T-helper 2 cell treated with Interferon-gamma antibody and Interleukin-4, amounts not matched to agents 5 μg/mL and 100 μg/mL, for 36 hours (primary cell): ENCODE measurements around the gene FTO.

Experiments
- DNase-seq: peaks from one replicate; pipeline ENCODE4 v3.0.0; 2021; ENCODE audit warnings: low spot score
- H3K27ac Mint-ChIP-seq: one replicate; pipeline ENCODE4 v1.8.0; 2021; ENCODE audit warnings: mild to moderate bottlenecking, mixed read lengths
- H3K27me3 Mint-ChIP-seq: one replicate; pipeline ENCODE4 v1.8.0; 2021; ENCODE audit warnings: low read depth, mixed read lengths
- H3K36me3 Mint-ChIP-seq: one replicate; pipeline ENCODE4 v1.8.0; 2021; ENCODE audit warnings: low read depth, mixed read lengths
- H3K4me1 Mint-ChIP-seq: one replicate; pipeline ENCODE4 v1.8.0; 2021; ENCODE audit warnings: low read depth, mixed read lengths
- H3K4me3 Mint-ChIP-seq: one replicate; pipeline ENCODE4 v1.8.0; 2022; ENCODE audit warnings: mild to moderate bottlenecking, moderate library complexity, mixed read lengths
- H3K9me3 Mint-ChIP-seq: one replicate; pipeline ENCODE4 v1.8.0; 2021; ENCODE audit warnings: mixed read lengths

The FTO gene

DNA sequence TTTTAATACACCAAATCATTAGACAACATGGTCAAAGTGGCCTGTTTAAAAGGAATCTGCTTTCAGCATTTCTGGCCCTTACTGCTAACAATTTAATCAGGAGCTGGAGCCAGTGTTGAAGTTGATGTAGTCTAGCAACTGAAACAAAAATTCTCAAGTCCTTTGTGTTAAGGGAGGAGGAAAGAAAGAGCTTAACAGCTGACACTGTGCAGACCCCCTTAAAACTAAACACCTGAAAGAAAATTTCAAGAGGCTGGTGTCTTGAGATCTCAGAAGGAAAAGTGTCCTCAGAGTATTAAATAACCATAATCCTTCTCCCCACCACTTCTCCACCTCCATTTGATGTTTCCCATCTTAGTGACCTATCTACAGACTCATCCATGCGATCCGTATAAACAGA is 232.1 kb downstream of the FTO start:
- Mint-ChIP-seq H3K27ac (no peak overlapping the region), H3K4me1 (peaks cover 6% of the 10 kb centered on the region), H3K36me3 (peaks cover 4% of the 10 kb centered on the region), H3K4me3 (no peak overlapping the region), H3K9me3 (no peaks in the 10 kb centered on the region), H3K27me3 (no peaks in the 10 kb centered on the region)
- DNase-seq = no peak

DNA sequence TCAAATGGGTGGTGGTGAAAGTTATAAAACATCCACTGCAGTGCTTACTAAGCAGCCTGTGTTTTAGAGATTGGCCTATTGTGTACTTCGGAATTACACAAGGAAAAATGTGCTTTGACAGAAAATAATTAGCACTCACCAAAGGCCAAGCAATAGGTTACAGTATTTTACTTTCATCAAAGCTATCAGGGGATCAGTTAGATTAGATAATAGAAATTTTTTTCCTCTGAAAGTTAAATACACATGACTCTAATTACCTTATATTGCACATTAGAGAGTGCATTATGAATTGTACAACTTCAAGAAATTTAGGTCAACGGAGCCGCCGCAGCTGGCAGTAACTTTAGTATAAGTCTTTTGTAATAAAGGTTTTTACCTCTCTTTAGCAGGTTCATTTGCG is 232.6 kb downstream of the FTO start:
- no peaks in the 10 kb centered on the region for H3K9me3 Mint-ChIP-seq
- H3K4me1 Mint-ChIP-seq = peaks cover 6% of the 10 kb centered on the region
- peaks cover 4% of the 10 kb centered on the region for H3K36me3 Mint-ChIP-seq
- H3K27me3 Mint-ChIP-seq = no peaks in the 10 kb centered on the region
- no peak overlapping the region for H3K4me3 Mint-ChIP-seq
- no peak for DNase-seq
- no peak overlapping the region for H3K27ac Mint-ChIP-seq

GRCh38 chr16:53937161-53937880 is 233.4 kb downstream of the FTO start:
- H3K36me3 Mint-ChIP-seq = peaks cover 8% of the 10 kb centered on the region
- H3K27me3 Mint-ChIP-seq = no peaks in the 10 kb centered on the region
- peaks cover 6% of the 10 kb centered on the region for H3K4me1 Mint-ChIP-seq

GRCh38 chr16:53944025-53944424 is 240.1 kb downstream of the FTO start:
- DNase-seq = no peak
- peaks cover 3% of the 10 kb centered on the region for H3K36me3 Mint-ChIP-seq
- H3K9me3 Mint-ChIP-seq = no peaks in the 10 kb centered on the region
- no peak overlapping the region for H3K27ac Mint-ChIP-seq
- H3K4me1 Mint-ChIP-seq = peaks cover 9% of the 10 kb centered on the region
- H3K27me3 Mint-ChIP-seq = no peaks in the 10 kb centered on the region
- no peak overlapping the region for H3K4me3 Mint-ChIP-seq

More at GRCh38 chr16:53937161-53937880, 233.4 kb downstream of the FTO start:
- H3K4me3 Mint-ChIP-seq = no peak overlapping the region
- H3K27ac Mint-ChIP-seq = no peak overlapping the region
- H3K9me3 Mint-ChIP-seq = no peaks in the 10 kb centered on the region
- DNase-seq = no peak

GRCh38 chr16:53945996-53946395 is 242.0 kb downstream of the FTO start:
- Mint-ChIP-seq H3K9me3 (no peaks in the 10 kb centered on the region), H3K4me1 (peaks cover 11% of the 10 kb centered on the region), H3K4me3 (no peak overlapping the region), H3K36me3 (peaks cover 3% of the 10 kb centered on the region), H3K27ac (no peak overlapping the region), H3K27me3 (no peaks in the 10 kb centered on the region)
- no peak for DNase-seq

GRCh38 chr16:53946746-53947386 is 242.9 kb downstream of the FTO start:
- Mint-ChIP-seq H3K9me3 (no peaks in the 10 kb centered on the region), H3K36me3 (peaks cover 3% of the 10 kb centered on the region), H3K27ac (no peak overlapping the region), H3K4me1 (peaks cover 17% of the 10 kb centered on the region), H3K27me3 (no peaks in the 10 kb centered on the region), H3K4me3 (no peak overlapping the region)
- DNase-seq = no peak

DNA sequence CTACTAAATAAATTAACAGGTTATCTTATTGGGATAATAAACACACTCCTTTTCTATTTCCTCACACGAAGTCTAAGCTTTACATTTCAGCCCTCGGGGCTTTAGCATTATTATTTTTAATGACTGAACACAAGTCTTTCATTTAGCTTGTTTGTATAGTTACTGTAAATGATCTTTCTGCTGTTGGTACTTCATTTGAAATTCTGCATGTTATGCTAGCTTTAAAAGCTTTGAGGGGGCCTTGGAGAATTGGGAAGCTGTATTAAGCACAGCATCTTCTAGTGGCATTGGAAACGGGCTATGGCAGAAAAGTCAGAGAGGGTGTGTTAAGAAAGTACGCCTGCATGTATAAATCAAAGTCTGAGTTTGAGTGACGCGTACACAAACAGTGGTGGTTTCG is 243.7 kb downstream of the FTO start:
- Mint-ChIP-seq H3K36me3 (no peaks in the 10 kb centered on the region), H3K4me1 (peaks cover 25% of the 10 kb centered on the region), H3K4me3 (no peak overlapping the region), H3K27ac (no peak overlapping the region), H3K9me3 (no peaks in the 10 kb centered on the region), H3K27me3 (no peaks in the 10 kb centered on the region)
- no peak for DNase-seq

DNA sequence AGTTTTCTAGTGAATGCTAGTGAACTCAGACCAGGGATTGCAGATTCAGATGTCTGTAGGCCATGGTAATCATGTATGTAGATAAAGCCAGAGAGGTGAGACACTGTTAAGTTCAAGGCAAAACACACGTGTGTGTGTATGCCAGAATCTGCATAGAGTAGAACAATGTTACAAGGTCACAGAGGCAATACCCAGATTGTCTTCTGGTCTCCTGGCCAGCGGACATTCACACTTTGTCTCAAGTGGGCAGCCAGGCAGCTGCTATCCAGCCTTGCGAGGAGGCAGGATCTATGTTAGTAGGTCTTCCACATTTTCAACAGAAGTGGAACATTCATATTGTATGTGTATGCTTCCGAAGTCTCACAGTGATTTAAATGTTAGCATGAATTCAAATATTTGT is 244.4 kb downstream of the FTO start:
- peaks cover 32% of the 10 kb centered on the region for H3K4me1 Mint-ChIP-seq
- H3K9me3 Mint-ChIP-seq = no peaks in the 10 kb centered on the region
- no peak overlapping the region for H3K27ac Mint-ChIP-seq
- peaks cover 3% of the 10 kb centered on the region for H3K36me3 Mint-ChIP-seq
- no peak for DNase-seq
- H3K27me3 Mint-ChIP-seq = no peaks in the 10 kb centered on the region
- no peak overlapping the region for H3K4me3 Mint-ChIP-seq

DNA sequence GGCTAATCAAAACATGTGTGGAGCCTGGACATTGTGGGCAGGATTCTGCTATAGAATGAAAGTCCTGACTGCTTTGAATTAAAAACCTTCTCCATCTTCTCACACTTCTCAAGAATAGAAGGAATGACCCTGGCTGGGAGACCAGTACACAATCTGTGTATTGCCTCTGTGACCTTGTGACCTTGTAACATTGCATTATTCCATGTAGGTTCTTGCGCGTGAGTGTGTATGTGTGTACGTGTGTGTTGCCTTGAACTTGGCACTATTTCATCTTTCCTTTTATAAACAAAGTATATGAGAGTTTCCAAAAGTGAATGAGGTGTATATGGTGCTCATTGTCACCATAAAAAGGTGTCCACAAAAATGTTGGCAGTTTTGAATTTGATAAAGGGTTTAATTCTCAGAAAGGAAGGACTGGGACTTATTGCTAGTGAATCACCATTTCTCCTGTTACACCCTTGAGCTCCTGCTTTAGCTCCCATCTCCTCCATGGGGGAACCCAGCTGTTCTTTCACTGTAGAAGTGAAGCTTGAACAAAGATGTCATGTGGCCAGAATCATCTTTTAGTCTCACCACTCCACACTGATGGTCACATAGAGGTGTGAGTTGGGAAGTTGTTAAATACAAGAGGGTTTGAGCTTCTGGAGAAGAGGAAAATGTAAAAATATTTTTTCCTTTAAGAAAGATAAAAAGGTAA is 244.9 kb downstream of the FTO start:
- Mint-ChIP-seq H3K9me3 (no peaks in the 10 kb centered on the region), H3K27ac (no peak overlapping the region), H3K36me3 (peaks cover 4% of the 10 kb centered on the region), H3K4me1 (peaks cover 32% of the 10 kb centered on the region), H3K4me3 (no peak overlapping the region), H3K27me3 (no peaks in the 10 kb centered on the region)
- no peak for DNase-seq

DNA sequence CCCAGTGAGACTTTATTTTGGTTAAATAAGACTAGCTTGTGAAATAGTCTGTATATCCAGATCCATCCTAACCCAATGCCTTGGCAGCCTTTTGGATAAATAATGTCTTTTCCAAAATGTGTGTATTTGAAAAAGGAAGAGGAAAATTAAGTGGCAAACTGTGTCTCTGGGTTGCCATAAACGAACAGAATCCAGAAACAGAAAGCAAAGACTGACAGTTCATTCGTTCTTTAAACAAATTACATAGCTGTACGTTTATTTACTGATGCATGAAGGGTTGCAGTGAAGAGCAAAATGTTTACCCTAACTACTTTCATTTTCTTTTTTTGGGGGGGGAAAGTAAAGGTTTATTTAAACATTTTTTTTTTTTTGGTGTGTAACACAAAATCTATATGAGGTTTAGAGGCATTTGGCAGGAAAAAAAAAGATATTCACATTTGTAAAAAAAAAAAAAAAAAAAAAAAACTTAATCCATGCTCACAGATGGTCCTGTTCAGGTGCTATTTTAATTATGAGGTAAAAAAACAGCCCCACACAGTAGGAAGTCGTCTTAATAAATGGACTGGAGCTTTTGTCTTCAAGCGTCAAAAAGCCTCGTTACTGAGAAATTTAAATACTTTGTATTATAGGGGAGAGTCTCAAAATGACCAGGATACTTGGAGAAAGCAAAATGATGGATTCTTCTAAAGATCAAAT is 245.9 kb downstream of the FTO start:
- H3K36me3 Mint-ChIP-seq = peaks cover 4% of the 10 kb centered on the region
- no peaks in the 10 kb centered on the region for H3K27me3 Mint-ChIP-seq
- peaks cover 37% of the 10 kb centered on the region for H3K4me1 Mint-ChIP-seq
- no peaks in the 10 kb centered on the region for H3K9me3 Mint-ChIP-seq
- H3K4me3 Mint-ChIP-seq = no peak overlapping the region
- DNase-seq = no peak
- no peak overlapping the region for H3K27ac Mint-ChIP-seq

GRCh38 chr16:53950677-53951076 is 246.7 kb downstream of the FTO start:
- peaks cover 42% of the 10 kb centered on the region for H3K4me1 Mint-ChIP-seq
- H3K27me3 Mint-ChIP-seq = no peaks in the 10 kb centered on the region
- peaks cover 9% of the 10 kb centered on the region for H3K36me3 Mint-ChIP-seq
- no peak for DNase-seq
- H3K27ac Mint-ChIP-seq = no peak overlapping the region
- H3K4me3 Mint-ChIP-seq = no peak overlapping the region
- no peaks in the 10 kb centered on the region for H3K9me3 Mint-ChIP-seq

DNA sequence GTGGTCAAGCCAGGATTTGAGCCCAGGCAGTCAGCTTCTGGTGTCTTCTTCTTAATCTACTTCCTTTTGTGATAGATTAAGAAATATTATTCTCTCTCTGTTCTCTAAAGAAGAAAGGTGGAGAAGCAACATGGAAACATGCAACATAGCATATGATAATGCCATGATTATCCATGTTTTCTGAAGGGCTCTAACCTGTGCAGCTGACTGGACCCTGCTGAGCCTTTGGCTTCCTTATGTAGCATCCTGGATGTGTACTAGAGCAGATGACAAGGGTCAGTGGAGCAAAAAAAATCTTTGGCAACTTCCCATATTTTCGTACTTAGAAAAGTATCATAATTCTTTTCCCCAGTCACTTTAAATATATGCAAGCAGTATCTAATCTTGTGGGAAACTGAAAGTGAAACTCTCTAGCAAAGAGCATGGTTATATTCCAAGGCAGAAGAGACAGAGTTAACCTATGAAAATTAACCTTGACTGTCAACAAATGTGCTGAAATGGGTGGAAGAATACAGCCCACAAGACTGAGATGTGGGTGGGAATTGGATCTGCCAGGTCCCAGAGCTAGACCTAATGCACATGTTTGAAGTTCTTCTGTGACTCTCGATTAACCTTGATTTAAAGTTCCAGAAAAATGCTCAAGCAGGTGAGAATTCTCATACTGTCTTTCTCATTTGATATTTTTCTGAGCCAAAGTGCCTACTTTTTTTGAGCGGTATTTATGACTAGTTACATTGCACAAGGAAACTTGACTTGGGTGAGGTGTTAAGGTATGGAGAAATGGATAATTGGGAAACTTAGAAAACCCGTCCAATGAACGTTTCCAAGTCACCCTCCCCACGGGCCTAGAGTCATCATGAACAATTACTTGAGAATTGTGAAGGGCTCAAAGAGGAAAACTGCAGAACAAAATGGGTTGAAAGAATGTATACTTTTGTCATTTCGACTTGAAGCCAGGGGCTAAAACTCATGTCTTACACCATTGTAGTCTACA is 248.6 kb downstream of the FTO start:
- no peak for DNase-seq
- H3K9me3 Mint-ChIP-seq = no peaks in the 10 kb centered on the region
- H3K27me3 Mint-ChIP-seq = no peaks in the 10 kb centered on the region
- H3K27ac Mint-ChIP-seq = peak overlapping the region; percentile 66
- H3K4me1 Mint-ChIP-seq = peaks cover 36% of the 10 kb centered on the region
- H3K4me3 Mint-ChIP-seq = peak overlapping the region; percentile 67
- peaks cover 11% of the 10 kb centered on the region for H3K36me3 Mint-ChIP-seq

DNA sequence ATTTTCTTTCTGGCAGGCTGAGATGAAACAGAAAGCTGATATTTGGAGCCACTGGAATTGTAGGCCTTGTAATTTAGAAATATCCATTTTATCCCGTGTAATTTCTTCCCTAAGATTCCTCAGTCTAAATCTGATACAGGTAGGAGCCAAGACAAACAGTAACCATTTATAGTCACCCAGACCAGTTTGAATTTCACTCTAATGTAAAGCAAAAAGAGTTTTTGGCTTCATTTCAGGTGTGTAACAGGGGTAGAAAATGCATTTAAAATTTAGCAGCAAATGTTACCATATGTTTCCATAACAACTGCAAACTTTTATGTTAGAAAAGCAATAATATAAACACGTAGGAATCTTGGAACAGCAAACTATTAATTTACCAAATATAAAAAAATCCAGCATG is 249.4 kb downstream of the FTO start:
- Mint-ChIP-seq H3K27me3 (no peaks in the 10 kb centered on the region), H3K27ac (no peak overlapping the region), H3K4me3 (no peak overlapping the region), H3K4me1 (peaks cover 35% of the 10 kb centered on the region), H3K9me3 (no peaks in the 10 kb centered on the region), H3K36me3 (peaks cover 11% of the 10 kb centered on the region)
- DNase-seq = no peak
